A673 (cell line): ENCODE measurements around the gene FNBP1L. TPM values are rescaled to one million over a fixed set of nuclear protein-coding genes. Genes with fewer than 3 reads are reported as not detected.

Source experiments
- BruUV-seq: library from RNA; stranded (reverse); fragments of 400-500 nt; replicated peaks from 2 replicates; lab custom pipeline; 2021; lab: Mats Ljungman, UMichigan
- CTCF ChIA-PET: fragments of 300-600 bp; sonication (Branson Sonifier 250); formaldehyde crosslinking; loops from one replicate; lab custom pipeline; 2022; ENCODE audit warnings: antibody characterized with exemption; lab: Charles Lee
- POLR2A ChIA-PET: fragments of 300-600 bp; sonication (Branson Sonifier 250); formaldehyde crosslinking; loops from one replicate; lab custom pipeline; 2022; ENCODE audit warnings: antibody characterized with exemption; ENCODE audit not compliant: low non-redundant PET; lab: Charles Lee
- DNase-seq: peaks from one replicate; pipeline ENCODE4 v3.0.0-alpha.2; 2015; ENCODE audit warnings: low spot score
- H3K27ac ChIP-seq: fragments of 200-600 bp; sonication (generic); 2 replicates; pipeline ENCODE4 v1.5.1; 2016; ENCODE audit warnings: mixed run types, low read depth, mild to moderate bottlenecking, mixed read lengths, antibody characterized with exemption, low read length; ENCODE audit not compliant: poor library complexity, severe bottlenecking
- H3K27me3 ChIP-seq: fragments of 200-600 bp; sonication (generic); replicated peaks from 2 replicates; pipeline ENCODE4 v1.6.1; 2017; ENCODE audit warnings: mixed run types, low read depth, mild to moderate bottlenecking, mixed read lengths, antibody characterized with exemption, low read length; ENCODE audit not compliant: insufficient read depth, poor library complexity
- H3K36me3 ChIP-seq: fragments of 200-600 bp; sonication (generic); 2 replicates; pipeline ENCODE4 v1.6.1; 2016; ENCODE audit warnings: mixed run types, mild to moderate bottlenecking, mixed read lengths, antibody characterized with exemption, low read length; ENCODE audit not compliant: insufficient read depth, poor library complexity, severe bottlenecking
- H3K4me1 ChIP-seq: fragments of 200-600 bp; sonication (generic); 2 replicates; pipeline ENCODE4 v1.6.1; 2017; ENCODE audit warnings: mixed run types, mild to moderate bottlenecking, mixed read lengths, antibody characterized with exemption, low read length; ENCODE audit not compliant: insufficient read depth, poor library complexity, severe bottlenecking
- H3K4me3 ChIP-seq: fragments of 200-600 bp; sonication (generic); 2 replicates; pipeline ENCODE4 v1.5.1; 2016; ENCODE audit warnings: low read depth, mixed run types, mild to moderate bottlenecking, mixed read lengths, low read length; ENCODE audit not compliant: poor library complexity, severe bottlenecking
- H3K9me3 ChIP-seq: fragments of 200-600 bp; sonication (generic); 2 replicates; pipeline ENCODE4 v1.6.1; 2016; ENCODE audit warnings: mixed run types, low read depth, mild to moderate bottlenecking, mixed read lengths, antibody characterized with exemption, low read length; ENCODE audit not compliant: poor library complexity, severe bottlenecking
- EZH2 ChIP-seq: fragments of 200-600 bp; sonication (generic); IDR thresholded peaks from 2 replicates; pipeline ENCODE4 v1.6.1; 2017; ENCODE audit warnings: borderline replicate concordance, low read depth, mild to moderate bottlenecking, mixed read lengths, antibody characterized with exemption, low read length; ENCODE audit not compliant: poor library complexity, severe bottlenecking
- intact Hi-C: fragments of 100-400 bp; cut with micrococcal nuclease; formaldehyde crosslinking; loops from one replicate; pipeline ENCODE4 v1.10.0; 2022; ENCODE audit not compliant: unreplicated experiment
- total RNA-seq: library from RNA; stranded (reverse); gene quantifications from 2 replicates; pipeline ENCODE4 v1.2.3, GENCODE V29; 2021
- TF ChIP-seq, protein P1 (sequence below): fragments of 300-800, 200-600 bp; sonication (generic); conservative IDR thresholded peaks from 2 replicates; pipeline ENCODE4 v1.5.1; 2017; ENCODE audit warnings: low read depth, mild to moderate bottlenecking, antibody characterized with exemption, low read length, moderate library complexity, mixed read lengths

The FNBP1L gene
- total RNA-seq, 1 experiment from 2014 or later = 39.6 TPM

DNA sequence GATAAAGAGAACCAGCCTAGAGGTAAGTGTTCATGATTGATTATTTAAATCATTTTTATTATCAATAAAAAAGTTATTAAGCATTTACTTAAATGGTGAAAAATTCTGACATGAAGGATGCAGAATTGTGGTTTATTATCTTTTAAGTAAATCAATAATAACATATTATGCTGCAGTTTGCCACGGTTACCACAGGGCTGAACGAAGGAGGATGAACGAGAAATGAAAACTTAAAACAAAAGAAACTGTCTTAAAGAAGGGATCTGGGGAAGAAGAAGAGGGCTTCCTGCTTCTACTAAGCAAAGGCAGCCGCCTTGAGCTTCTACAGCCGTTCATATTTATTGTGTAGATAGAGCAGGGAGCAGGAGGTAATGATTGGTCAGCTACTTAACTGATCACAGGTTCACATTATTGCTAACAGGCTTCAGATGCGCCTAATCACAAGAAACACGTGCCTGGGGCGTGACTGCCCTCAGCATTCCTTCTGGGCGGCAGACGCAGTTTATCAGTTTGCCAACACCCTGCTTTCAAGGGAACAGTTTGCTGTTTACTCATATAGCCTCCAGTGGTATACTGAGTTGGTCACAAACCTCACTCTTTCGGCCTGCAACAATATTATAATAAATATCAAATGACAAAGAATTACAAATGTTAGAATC, 5.8 kb upstream of the FNBP1L start:
- BruUV-seq = no TSS peak
- intact Hi-C loops = no loop called here

DNA sequence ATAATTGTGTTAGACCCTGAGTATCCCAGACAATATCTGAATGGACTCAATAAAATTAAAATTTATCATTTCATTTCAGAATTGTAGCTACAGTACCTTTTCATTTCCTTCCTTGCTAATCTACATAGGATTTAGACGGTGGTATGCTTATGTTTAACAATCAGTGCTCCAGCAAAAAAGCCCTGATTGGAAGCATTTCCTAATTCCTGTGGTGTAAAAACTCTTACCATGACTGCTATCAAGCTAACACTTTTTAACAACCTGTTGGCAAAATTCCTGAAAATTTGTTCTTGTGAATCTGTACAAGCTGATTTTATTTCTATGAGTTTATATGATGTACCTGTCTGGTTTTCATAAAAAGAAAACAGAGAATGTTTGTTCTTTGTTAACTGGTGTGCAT, 5.2 kb upstream of the FNBP1L start:
- ChIA-PET POLR2A (interaction anchor here (0.6 kb wide), 1 partner anchor 89 kb away, joined by 4 read pairs; no protein-coding TSS in a partner anchor), CTCF (no interaction called here)
- H3K4me3 ChIP-seq = no peak overlapping the region
- intact Hi-C loops = no loop called here
- H3K9me3 ChIP-seq = no peaks in the 10 kb centered on the region
- BruUV-seq = no TSS peak
- H3K36me3 ChIP-seq = no peaks in the 10 kb centered on the region
- no peak for TF ChIP-seq EZH2
- TF ChIP-seq, protein P1, sequence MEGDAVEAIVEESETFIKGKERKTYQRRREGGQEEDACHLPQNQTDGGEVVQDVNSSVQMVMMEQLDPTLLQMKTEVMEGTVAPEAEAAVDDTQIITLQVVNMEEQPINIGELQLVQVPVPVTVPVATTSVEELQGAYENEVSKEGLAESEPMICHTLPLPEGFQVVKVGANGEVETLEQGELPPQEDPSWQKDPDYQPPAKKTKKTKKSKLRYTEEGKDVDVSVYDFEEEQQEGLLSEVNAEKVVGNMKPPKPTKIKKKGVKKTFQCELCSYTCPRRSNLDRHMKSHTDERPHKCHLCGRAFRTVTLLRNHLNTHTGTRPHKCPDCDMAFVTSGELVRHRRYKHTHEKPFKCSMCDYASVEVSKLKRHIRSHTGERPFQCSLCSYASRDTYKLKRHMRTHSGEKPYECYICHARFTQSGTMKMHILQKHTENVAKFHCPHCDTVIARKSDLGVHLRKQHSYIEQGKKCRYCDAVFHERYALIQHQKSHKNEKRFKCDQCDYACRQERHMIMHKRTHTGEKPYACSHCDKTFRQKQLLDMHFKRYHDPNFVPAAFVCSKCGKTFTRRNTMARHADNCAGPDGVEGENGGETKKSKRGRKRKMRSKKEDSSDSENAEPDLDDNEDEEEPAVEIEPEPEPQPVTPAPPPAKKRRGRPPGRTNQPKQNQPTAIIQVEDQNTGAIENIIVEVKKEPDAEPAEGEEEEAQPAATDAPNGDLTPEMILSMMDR = no peak
- no peaks in the 10 kb centered on the region for H3K4me1 ChIP-seq
- H3K27ac ChIP-seq = no peak overlapping the region
- DNase-seq = no peak
- H3K27me3 ChIP-seq = no peaks in the 10 kb centered on the region

More for the DNA sequence above, 5.8 kb upstream of the FNBP1L start:
- H3K4me1 ChIP-seq = no peaks in the 10 kb centered on the region
- ChIA-PET CTCF (no interaction called here), POLR2A (no interaction called here)
- H3K4me3 ChIP-seq = no peak overlapping the region
- no peaks in the 10 kb centered on the region for H3K27me3 ChIP-seq
- H3K36me3 ChIP-seq = no peaks in the 10 kb centered on the region
- H3K27ac ChIP-seq = no peak overlapping the region
- no peak for TF ChIP-seq EZH2
- TF ChIP-seq, protein P1 = no peak
- H3K9me3 ChIP-seq = no peaks in the 10 kb centered on the region
- DNase-seq = no peak

DNA sequence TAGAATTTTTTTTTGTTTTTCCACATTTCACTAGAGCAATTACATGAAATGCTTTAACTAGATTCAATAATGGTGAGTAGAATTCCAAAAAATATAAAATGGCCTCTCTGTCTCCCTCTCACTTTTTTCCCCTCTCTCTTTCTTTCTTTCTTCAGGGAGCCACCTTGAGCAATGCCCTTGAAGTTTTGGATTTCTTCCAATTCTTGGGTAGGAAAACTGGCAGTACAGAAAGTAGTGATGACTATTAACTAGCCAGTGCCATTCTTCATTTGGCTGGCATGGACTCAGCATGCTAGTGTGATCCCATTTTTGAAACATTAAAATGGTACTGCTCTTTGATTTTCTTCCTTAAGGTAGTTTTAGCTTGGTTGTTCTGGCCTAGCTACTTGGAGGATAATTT, 4.5 kb upstream of the FNBP1L start:
- ChIA-PET CTCF (no interaction called here), POLR2A (interaction anchor here (0.6 kb wide), 1 partner anchor 89 kb away, joined by 4 read pairs; no protein-coding TSS in a partner anchor)
- Histone ChIP-seq H3K4me1 (no peaks in the 10 kb centered on the region), H3K9me3 (no peaks in the 10 kb centered on the region), H3K36me3 (no peaks in the 10 kb centered on the region), H3K27ac (no peak overlapping the region), H3K4me3 (no peak overlapping the region), H3K27me3 (no peaks in the 10 kb centered on the region)
- intact Hi-C loops = no loop called here
- TF ChIP-seq, protein P1 = no peak
- TF ChIP-seq EZH2 = no peak
- no peak for DNase-seq
- no TSS peak for BruUV-seq
